Cardiac fibroblast (primary cell): ENCODE data around the gene ZFHX2.

Experiments
- DNase-seq, 2 donors: peaks; one replicate each; pipeline versions ENCODE4 v3.0.0 to v3.0.0-alpha.2; 2010; ENCODE audit warnings: low read depth in 2 of 2
- H3K4me3 ChIP-seq, 2 donors: replicated peaks in 1 of 2; 1 replicate in 1 of 2; 2 replicates in 1 of 2; pipeline ENCODE4 v1.5.1; 2011; ENCODE audit warnings: low read depth in 2 of 2, low read length in 2 of 2, mild to moderate bottlenecking in 2 of 2, moderate library complexity in 1 of 2
- TF ChIP-seq, protein P1 (sequence below): IDR thresholded peaks from one replicate; pipeline ENCODE4 v1.5.1; 2011; ENCODE audit warnings: low read depth, mild to moderate bottlenecking, low read length, inconsistent platforms

The ZFHX2 gene

DNA sequence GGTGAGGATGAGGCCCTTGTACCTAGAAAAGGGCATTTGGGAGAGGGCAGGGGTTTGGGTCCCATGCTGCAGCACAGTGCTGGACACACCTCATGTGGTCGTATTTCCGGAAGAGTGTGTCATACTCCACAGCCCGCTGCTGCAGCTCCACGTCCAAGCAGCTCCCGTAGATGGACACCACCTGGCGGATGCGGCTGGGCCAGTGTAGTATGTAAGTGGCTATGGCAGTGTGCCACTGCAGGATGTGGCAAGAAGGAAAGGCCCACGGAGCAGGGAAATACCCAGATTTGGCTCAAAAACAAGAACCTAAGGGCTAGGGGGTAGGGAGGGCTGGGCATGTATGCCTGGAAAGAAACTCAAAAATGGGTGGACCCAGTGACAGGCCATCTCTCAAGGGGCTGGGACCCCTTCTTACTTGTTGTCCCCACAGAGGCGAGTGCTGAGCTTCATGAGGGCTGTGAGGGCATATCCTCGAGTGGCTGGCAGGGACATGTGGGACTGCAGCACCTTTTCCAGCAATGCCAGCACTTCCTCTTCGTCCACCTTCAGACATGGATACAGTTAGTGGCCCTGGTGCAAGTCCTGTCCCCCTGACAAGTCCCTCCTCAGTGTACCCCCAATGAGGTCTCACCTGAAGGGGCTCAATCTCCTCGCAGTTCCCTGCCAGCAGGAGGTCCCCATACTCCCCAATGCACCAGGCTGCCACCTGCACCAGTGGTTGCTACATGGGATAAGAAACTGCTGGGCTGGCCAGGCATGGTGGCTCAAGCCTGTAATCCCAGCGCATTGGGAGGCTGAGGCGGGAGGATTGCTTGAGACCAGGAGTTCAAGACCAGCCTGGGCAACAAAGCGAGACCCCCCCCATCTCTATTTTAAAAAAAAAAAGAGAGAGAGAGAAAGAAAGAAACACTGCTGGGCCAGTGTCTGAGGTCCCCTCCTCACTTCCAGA, 10.6 kb upstream of the ZFHX2 start:
- TF ChIP-seq, protein P1, sequence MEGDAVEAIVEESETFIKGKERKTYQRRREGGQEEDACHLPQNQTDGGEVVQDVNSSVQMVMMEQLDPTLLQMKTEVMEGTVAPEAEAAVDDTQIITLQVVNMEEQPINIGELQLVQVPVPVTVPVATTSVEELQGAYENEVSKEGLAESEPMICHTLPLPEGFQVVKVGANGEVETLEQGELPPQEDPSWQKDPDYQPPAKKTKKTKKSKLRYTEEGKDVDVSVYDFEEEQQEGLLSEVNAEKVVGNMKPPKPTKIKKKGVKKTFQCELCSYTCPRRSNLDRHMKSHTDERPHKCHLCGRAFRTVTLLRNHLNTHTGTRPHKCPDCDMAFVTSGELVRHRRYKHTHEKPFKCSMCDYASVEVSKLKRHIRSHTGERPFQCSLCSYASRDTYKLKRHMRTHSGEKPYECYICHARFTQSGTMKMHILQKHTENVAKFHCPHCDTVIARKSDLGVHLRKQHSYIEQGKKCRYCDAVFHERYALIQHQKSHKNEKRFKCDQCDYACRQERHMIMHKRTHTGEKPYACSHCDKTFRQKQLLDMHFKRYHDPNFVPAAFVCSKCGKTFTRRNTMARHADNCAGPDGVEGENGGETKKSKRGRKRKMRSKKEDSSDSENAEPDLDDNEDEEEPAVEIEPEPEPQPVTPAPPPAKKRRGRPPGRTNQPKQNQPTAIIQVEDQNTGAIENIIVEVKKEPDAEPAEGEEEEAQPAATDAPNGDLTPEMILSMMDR: no peak
- peak; percentile 52 to 84 for DNase-seq

DNA sequence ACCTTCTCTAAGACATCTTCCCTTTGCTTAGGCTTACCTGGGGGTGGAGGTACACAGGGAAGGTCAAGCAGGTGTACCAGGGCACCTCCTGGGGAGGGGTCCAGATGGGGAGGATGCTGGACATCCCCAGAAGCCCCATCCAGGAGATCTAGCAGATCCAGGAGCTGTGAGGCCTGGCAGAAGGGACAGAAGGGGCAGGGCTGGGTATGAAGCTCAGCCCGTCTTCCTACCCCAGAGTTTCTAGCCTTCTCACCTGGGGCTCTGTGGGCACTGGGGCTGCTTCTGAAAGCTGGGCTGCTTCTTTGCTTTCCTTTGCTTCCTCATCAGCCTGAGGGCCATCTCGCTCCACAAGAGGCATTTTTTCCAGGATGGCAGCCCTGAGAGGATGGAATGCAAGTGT, 9.7 kb upstream of the ZFHX2 start:
- DNase-seq: no peak
- H3K4me3 ChIP-seq: no peak overlapping the region
- TF ChIP-seq, protein P1: no peak

More for the DNA sequence above, 10.6 kb upstream of the ZFHX2 start:
- H3K4me3 ChIP-seq: no peak overlapping the region

DNA sequence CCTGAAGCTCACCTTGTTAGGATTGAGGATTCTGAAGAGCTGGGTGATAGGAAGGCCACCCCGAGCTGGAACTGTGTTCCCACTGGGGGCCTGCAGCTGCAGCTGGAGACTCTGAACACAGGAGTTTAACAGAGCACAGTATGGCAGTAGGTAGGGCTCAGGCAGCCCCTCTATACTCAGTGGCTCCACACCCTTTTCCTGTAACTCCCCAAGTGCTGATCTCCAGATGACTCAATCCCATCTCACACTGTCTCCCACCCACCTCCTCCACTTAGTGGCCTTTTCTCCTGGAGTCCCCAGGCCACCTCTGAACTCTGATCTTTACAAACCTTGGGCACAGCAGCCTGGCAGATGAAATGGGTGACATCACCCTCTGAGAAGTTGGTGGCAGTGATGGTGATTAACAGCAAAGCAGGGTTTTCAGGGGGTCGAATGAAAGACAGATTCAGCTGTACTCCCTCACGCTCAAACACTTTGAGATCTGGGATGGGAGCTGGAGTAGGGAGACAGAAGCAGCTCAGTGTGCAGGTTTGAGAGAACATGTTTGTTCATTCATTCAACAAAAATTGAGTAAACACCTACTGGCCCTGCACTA, 8.5 kb upstream of the ZFHX2 start:
- TF ChIP-seq, protein P1: no peak
- DNase-seq: no peak
- no peak overlapping the region for H3K4me3 ChIP-seq

DNA sequence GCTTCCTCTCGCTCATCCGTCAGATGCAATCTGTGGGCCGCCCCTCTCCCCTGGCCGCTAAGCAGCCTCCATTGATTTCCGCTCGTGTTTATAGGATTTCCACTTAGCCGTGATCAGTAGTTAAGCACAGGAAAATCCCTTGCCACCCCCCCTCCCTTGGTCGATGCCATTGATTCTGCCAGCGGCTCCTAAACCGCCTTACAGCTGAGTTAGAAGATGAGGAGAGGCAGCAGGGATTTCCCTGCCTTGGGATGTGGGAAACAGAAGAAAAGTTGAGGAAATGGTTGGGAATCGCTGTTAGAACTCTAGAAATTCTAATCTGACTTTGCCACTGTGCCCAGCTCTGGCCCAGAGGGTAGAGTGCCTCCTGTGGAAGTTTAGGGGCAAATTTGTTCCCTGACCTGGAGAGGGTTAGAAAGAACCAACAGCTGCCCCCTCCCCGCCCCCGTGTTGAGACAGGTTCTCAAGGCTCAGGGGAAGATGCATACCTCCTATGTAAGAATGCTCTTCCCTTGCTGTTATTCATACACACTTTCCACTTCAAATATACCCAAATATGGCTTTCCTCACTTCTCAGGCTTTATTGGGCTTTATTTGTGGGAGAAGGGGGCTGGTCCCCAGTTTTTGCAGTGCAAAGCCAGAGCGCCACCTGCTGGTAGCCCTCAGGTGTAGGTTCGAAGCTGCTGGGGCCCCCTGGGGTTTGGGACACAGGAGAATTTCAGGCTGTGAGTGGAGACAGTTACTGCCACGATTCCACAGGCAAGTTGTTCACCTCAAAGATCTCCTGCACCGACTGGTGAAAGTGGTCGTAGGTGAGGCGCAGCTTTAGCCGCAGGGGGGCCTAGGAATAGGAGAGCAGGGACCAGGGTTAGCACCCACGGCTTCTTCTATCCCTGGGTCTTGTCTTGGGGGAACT, 7.7 kb upstream of the ZFHX2 start:
- DNase-seq: peak; percentile 72
- TF ChIP-seq, protein P1: peak; percentile 94
- H3K4me3 ChIP-seq: no peak overlapping the region

DNA sequence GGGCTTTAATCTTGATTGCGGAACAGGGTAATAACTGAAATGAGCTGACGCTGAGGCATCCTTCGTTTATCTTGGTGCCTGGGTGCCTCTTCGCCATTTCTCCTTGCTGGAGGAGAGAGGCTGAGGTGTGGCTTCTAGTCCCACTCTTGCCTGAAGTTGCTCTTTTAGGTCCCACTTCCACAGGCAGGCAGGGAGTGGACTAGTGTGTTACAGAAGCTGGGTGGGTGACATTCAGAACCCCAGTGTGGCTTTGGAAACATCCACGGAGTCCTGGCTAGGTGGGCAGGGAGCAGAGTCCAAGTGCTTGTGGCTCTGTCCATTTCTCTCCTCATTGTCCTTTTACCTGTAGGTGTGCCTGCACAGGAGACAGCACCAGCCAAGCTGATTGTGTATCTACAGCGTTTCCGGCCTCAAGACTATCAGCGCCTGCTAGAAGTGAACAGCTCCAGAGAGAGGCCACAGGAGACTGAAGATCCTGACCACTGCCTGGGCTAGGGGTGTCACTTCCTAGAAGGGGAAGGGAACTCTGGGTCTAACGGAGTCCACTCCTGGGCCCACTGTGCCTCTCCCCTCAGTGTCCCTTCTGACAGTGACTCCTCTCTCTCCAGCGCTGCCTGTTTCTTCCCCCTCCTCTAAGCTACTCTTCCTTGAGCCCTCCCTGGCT, 6.9 kb upstream of the ZFHX2 start:
- no peak for DNase-seq
- no peak overlapping the region for H3K4me3 ChIP-seq
- TF ChIP-seq, protein P1: no peak

DNA sequence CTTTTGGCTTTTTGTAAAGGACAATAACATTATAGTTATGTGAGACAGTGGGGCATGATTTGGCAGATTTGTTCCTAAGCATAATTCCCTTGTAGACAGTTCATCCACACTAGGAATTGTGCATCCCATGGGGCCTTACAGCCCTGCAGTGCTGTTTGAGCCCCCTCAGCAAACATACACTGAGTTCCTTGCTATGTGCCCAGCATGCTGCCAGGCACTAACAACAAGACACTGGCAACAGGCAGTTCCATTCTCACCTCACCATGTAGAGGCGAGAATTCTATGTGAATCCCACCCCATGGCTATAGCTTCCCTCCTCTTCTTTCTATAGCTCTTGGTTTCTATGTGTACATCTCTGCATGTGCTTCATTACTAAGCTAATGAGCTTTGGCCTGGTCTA, 6.4 kb upstream of the ZFHX2 start:
- TF ChIP-seq, protein P1: no peak
- DNase-seq: no peak
- no peak overlapping the region for H3K4me3 ChIP-seq
